GM21360 (cell line): ENCODE results near the gene PEX5L.
"Not testable (repeated sequence)": the region's sequence is repeated elsewhere in the genome, so short reads cannot be mapped to it uniquely, and the experiment has no call there.

ENCODE experiments used
- ATAC-seq: cut with Tn5 transposase; IDR thresholded peaks from one replicate; pipeline ENCODE4 v1.9.1; 2021; ENCODE audit warnings: mild to moderate bottlenecking, moderate library complexity; ENCODE audit not compliant: unreplicated experiment

PEX5L gene

DNA sequence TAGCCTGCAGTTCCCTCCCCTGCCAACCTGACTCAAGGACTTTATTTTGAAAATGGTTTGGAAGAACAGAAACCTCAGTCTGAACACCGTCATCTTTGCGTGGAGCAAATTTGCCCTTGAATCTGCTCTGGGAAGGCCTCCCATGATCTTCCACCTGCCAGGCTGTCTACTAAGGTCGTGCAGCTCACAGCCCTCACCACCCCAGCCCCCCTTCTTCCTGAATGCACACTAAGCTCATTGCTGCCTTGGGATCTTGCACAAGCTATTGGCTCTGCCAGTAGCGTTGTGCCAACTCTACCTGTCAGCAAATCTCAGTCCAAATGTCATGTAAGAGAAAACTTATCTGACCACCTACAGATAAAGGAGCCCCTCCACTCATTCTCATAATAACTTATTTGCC lies 242.4 kb downstream of the PEX5L start:
- ATAC-seq, result no peak

DNA sequence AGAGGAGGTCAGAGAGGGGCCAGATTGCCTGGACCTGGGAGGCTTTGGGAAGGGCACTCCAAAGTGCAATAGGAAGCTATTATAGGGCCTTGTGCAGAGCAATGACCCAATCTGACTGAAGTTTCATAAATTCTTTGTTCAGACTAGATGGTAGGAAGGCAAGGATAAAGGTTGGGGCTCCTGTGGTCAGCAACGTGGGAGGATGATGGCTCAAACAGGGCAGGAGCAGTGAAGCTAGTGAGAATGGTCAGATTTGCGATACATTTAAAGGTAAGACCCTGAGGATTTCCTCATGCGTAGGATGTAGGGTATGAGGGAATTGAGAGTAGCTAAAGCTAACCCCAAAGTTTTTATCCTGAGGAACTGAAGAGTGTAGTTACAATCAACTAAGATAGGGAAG lies 244.9 kb downstream of the PEX5L start:
- ATAC-seq, result no peak

DNA sequence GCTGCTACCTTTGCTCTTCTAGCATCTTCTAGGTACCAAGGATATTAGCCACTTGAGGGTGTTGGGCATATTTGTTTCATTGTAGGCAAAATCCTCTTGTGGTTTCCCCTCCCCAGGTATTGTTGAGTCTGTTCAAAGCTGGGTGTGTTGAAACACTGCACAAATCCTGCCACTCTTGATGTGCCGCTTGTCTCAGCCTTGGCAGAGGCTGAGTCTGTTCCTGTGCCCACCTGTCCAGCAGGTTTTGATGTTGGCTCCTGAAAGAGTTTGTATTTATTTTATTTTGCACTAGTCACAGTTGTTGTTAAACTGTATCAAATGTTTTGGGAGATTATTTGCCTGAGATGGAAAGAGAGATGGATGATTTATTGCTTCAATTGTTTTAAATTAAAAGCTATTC lies 247.7 kb downstream of the PEX5L start:
- no peak for ATAC-seq

DNA sequence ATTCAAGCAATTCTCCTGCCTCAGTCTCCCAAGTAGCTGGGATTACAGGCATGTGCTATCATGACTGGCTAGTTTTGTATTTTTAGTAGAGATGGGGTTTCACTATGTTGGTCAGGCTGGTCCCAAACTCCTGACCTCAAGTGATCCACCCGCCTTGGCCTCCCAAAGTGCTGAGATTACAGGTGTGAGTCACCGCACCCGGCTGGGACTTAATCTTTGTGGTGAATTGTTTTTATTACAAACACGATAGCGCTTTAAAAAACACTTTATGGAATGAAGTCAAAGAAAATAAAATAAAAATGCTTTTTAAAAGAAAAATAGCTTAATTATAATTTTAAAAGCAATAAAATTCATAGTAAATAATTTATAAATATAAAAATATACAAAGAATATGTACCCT lies 253.9 kb downstream of the PEX5L start:
- not testable (repeated sequence) for ATAC-seq

DNA sequence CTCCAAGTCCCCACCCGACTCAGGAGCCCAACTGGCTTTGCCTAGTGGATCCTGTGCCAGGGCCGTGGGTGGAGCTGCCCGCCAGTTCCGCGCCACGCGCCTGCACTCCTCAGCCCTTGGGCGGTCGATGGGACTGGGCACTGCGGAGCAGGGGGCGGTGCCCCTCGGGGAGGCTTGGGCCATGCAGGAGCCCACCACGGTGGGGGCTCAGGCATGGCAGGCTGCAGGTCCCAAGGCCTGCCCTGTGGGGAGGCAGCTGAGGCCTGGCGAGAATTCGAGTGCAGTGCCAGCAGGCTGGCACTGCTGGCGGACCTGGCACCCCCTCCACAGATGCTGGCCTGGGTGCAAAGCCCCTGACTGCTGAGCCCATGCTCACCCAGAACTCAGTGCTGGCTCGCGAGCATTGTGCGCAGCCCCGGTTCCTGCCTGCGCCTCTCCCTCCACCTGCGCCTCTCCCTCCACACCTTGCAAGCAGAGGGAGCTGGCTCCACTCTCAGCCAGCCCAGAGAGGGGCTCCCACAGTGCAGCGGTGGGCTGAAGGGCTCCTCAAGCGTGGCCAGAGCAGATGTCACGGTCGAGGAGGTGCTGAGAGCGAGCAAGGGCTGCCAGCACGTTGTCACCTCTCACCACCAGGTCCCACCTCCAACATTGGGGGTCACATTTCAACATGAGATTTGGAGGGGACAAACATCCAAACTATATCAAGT lies 261.2 kb downstream of the PEX5L start:
- no peak for ATAC-seq

DNA sequence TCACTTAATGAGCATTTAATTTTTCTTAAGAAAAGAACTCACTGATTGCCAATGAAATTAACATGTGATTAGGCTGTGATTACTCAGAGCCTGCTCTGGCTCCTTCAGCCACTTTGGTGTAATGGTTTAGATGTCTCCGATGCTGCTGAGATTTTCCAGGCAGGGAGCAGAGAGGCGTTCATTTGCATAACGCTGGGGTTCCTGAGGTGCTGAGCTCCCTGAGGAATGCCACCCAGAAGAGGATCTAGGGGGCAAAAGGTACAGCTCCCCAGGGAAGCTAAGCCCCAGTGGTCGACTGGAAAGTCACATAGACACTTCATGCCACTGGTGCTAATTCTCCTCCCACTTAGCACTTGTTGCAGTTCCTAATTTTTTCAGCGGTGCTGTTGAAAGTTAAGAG lies 264.4 kb downstream of the PEX5L start:
- ATAC-seq, result no peak

DNA sequence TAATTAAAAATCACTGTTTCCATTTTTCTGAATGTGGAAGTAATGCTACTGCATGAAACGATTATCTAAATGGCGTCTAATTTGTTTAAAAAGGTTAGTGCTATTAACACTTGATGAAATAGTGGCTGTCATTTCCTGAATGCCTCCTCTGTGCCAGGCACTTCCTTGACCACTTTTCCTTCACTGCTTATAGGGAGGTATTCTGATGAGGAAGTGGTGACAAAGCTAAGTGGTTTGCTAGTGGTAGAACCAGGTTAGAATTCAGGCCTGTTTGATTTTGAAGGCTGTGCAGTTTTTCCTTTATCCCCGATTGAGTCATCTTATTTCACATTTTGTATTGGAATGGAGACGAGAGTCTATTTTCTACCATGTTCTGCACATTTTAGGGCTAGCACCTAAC lies 264.9 kb downstream of the PEX5L start:
- ATAC-seq, result no peak

DNA sequence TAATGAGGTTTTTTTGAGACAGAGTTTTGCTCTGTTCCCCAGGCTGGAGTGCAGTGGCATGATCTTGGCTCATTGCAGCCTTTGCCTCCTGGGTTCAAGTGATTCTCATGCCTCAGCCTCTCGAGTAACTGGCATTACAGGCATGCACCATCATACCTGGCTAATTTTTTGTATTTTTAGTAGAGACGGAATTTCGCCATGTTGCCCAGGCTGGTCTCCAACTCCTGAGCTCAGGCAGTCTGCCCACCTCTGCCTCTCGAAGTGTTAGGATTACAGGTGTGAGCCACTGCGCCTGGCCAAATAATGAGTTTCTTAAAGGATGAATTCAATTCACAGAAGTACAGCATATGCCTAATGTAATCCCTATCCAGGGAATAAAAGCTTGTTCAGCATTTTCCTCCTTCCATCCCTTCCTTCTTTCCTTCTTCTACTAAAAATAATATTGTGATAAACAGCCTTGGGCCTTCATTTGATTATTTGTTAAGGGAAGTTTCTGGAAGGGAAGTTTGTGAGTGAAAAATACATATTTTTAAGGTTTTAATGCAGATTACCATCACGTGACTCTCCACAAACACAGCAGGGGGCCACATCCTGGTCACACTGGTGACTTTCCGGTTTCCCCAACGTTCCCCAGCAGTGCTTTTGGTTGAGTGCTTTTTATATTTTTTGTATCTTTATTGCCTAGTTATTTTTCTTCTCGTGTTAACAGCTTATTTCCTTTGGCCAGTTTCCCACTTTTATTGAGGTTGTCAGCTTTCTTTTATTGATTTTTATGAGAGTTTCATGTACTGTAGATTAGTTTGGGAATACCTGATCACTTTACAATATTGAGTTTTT lies 267.1 kb downstream of the PEX5L start:
- ATAC-seq, result no peak

DNA sequence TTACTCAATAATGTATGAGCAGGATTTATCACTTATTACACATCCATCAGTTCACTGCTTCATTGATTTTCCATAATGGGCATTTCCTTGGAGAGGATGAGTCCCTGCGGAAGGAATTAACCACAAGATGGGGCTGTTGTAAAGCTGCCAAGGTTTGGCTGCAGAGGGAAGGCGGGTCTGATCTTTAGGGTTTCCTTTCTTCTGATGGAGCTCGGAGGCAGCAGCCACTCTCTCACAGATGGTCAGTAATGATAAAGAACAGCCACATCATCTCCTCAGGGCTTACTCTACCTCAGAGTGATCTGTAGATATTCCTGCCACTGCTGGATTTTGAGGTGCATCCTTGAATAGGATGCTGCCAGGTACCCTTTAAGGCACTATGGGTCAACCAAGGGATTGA lies 268.7 kb downstream of the PEX5L start:
- ATAC-seq, result no peak

DNA sequence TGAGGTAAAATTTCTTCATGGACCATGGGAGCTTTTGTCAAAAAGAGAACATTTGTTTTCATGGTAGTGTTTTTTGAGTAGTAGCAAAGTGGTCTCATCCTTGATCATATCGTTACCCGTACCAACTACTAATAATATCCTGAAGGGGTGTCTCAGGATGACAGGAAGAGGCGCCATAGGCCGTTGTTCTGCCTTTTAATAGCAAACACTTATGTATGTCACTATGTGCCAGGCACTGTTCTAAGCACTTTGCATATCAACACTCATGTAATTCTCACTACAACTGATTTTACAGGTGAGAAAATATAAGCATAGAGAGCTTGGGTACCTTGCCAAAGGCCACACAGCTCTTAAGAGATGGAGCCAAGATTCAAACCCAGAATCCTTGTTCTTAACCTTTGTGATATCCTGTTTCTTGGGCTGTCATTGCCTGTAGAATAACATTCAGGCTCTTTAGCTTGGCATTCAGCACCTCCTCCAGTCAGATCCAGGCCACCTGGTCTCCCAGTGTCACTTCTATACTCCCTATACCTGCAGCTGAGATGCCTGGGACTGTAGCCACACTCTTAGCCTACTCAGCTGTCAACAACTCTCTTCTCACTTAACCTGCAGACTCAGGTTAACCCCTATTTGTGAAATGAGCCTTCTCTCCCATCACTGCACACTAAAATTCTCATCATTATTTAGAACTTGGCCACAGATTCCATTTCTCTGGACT lies 270.2 kb downstream of the PEX5L start:
- no peak for ATAC-seq

DNA sequence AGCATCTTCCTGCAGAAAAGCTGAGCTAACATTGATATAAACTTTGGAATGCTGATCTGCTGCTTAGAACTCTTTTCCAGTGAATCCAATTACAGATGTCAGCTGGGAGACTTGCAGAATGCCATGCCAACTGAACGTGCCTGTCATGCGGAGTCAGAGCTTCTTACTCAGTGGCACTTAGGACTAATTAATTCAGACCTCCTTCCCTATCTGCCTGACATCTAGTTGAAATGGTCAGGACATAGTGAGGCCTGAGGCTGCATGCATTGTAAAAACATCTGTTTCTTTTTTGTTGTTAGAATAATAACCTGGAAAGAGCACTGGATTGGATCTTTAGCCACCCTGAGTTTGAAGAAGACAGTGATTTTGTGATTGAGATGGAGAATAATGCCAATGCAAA lies 271.3 kb downstream of the PEX5L start:
- no peak for ATAC-seq

DNA sequence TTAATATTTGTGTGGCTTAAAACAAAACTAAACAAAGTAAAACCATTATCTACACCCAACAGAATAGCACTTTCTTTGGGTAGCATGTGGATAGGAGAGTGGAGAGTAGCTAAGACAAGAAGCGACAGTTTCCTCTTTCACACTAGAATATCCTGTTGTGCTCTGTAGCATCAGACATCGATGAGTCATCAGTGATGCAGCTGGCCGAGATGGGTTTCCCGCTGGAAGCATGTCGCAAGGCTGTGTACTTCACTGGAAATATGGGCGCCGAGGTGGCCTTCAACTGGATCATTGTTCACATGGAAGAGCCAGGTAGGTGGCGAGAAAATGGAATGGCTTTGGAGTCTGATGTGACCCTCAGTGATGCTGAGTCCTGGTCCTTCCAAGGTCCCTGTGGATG lies 275.8 kb downstream of the PEX5L start:
- no peak for ATAC-seq

DNA sequence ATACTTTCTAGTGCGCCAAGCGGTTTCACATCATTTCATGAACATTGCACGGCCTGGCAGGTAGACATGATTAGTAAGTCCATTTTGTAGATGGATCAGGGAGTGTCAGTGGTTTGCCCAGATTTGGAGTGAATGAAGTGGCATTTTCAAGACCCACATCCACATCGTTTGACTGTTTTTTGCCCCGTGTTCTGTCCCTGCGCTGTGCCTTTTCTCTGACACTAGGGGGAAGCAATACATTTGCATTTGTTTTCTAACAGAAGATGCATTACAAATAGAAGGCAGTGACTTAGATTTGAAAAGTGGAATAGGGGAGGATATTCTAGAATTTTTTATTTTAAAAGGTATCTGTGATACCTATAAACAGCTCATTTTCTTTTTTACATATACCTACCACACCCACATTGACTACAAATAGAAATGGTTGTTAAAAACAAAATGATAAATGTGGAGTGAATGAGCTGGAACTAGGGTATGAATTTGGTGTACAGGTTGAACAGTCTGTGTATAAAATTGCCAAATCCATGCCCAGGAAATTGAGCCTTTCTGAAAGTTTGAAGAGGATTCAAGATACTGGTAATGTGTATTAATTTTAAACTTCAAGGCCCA lies 285.9 kb downstream of the PEX5L start:
- ATAC-seq, result no peak

DNA sequence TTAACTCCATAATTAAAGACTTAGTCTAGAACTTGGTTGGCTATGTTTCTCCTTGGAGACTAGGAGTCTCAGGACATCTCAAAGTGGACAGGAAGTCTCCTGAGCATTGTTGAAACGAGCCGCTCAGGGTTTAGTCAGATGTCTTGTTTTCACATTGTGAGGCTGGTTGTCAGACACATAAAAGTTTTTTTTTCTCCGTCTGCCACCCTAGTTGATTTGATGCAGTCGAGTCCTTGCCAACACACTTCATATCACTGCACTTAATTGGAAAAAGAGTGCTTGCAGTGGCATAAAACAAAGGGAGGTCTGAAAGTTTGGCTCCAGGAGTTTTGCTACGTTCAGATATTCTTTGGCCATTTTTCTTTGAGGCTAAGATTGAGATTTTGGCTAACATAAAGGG lies 291.0 kb downstream of the PEX5L start:
- no peak for ATAC-seq

DNA sequence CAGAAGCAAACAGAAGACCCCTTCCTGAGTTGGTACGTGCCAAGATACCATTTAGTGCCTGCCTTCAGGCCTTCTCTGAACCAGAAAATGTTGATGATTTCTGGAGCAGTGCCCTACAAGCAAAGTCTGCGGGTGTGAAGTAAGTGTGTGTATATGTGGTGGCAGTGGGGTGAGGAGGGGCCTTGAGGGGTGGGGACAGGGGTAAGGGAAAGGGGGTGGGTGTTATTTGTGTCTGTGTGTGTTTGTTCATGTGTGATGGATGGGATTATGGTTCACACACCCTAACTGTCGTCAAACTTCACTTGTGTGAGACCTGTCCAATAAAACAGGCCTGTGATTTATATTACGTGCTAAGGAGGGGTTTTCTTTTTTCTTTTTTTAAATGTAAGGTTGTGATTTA lies 291.7 kb downstream of the PEX5L start:
- ATAC-seq, result no peak
